Heart left ventricle (tissue), 13 donors: ENCODE measurements around the gene BPTF.

ENCODE experiments used
- CTCF ChIP-seq, 12 donors: fragments of 200-600 bp; sonication (generic) in 4 of 12; IDR thresholded peaks; one replicate each; pipeline versions ENCODE4 v1.5.0 to v1.8.0; 2018 to 2022; ENCODE audit warnings: antibody characterized with exemption in 12 of 12, mild to moderate bottlenecking in 5 of 12
- POLR2A ChIP-seq, 2 donors: fragments of 450-650 bp; IDR thresholded peaks; one replicate each; pipeline ENCODE4 v1.6.1; 2017; ENCODE audit warnings: antibody characterized with exemption in 2 of 2, mild to moderate bottlenecking in 2 of 2, moderate library complexity in 2 of 2
- donor health status: ischemic (EF 13 %, LVEDD 7.1; RV severe dilation, severe dysfunction).
- donor health status: DM: no; HTN: yes; CAD: no.
- donor health status: DM: no; HTN: no; CAD: no.
- donor health status: ischemic (EF 25% LVEDD 6.9; RV normal size, moderate dysfunction).
- donor health status: ischemic (EF 25% LVEDD 5.7; RV mildly dilated, moderate dysfunction).
- donor health status: ischemic (EF 35%, LVEDD 5.7; RV mildly dilated, moderate dysfunction).
- donor health status: nonischemic (EF 11% LVEDD 7.7; RV severe dilation, severe dysfunction).
- donor health status: DM: yes; HTN: yes; CAD: no.
- donor health status: PGD.
- donor health status: ischemic (EF 29% LVEDD 5.4; RV normal size, mild dysfunction).
- donor health status: nonischemic (EF 23%, LVEDD 6.1; RV moderate dilation, normal function).

GRCh38 chr17:67829331-67829730, 4.0 kb downstream of the BPTF start:
- no peak for TF ChIP-seq CTCF (IDR thresholded peaks at IDR 0.05)
- TF ChIP-seq POLR2A (IDR thresholded peaks at IDR 0.05): no peak
